ENCODE data around the gene ARNT2.

ARNT2 gene

GRCh38 chr15:80604583-80605575 lies 200.7 kb downstream of the ARNT2 start:
- TF ChIP-seq CTCF (IDR thresholded peaks at IDR 0.05; ENCODE audit: extremely low read depth, insufficient read depth, missing control alignments), result no peak
- in situ Hi-C loops (cut with MboI; ENCODE audit: low pct_unique_long_range_greater_than_20kb, low sequenced_read_pairs, unreplicated experiment), result no loop called here
- no peak for DNase-seq (ENCODE audit: low spot score)

DNA sequence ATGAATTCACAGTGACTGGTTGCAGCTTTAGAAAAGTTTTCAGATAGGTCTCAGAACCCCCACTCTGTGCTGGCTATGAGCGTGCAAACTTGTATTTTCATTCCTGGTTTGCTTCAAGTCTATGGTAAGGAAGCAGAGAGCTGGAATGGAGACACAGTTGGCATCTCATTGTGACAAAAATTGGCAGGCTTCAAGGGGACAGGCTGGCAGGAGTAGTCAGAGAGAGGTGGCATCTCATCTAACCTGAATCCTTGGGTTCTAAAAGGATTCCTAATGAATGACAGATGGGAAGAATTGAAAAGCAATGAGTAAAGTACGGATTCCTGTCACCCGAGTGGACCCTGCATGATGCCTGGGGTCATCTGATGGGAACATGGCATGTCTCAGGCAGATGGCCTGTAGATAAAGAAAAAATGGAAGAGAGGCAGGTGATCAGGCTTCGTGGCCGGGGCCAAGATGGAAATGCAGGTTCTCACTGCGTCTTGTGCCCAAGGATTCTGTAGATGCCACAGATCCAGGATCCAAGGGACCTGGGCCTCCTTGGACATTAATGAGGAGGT lies 201.5 kb downstream of the ARNT2 start:
- in situ Hi-C loops (cut with MboI; ENCODE audit: low pct_unique_long_range_greater_than_20kb, low sequenced_read_pairs, unreplicated experiment), result no loop called here
- DNase-seq (ENCODE audit: low spot score), result no peak
- no peak for TF ChIP-seq CTCF (IDR thresholded peaks at IDR 0.05; ENCODE audit: extremely low read depth, insufficient read depth, missing control alignments)

DNA sequence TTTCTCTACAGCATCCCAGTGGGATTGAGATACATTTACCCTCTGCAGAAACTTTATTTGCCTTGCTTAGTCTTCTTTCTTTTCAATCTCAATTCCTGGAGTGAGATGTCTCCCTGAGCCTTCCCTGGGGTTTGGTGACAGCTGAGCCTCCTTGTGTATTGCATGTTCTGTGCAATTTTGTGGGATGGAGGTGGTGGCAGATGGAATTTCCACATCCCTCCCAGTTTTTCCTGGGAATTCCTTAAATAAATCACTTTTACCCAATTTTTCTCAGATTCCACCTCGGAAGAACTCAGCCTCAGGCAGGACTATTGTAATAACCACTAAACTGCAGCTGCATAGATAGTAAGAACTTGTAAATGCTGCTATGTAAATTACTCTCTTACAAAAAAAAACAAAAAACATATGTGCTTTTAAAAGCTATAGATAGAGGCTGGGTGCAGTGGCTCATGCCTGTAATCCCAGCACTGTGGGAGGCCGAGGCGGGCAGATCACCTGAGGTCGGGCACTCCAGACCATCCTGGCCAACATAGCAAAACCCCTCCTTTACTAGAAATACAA lies 202.4 kb downstream of the ARNT2 start:
- in situ Hi-C loops (cut with MboI; ENCODE audit: low pct_unique_long_range_greater_than_20kb, low sequenced_read_pairs, unreplicated experiment), result no loop called here
- DNase-seq (ENCODE audit: low spot score), result no peak
- TF ChIP-seq CTCF (IDR thresholded peaks at IDR 0.05; ENCODE audit: extremely low read depth, insufficient read depth, missing control alignments), result no peak

DNA sequence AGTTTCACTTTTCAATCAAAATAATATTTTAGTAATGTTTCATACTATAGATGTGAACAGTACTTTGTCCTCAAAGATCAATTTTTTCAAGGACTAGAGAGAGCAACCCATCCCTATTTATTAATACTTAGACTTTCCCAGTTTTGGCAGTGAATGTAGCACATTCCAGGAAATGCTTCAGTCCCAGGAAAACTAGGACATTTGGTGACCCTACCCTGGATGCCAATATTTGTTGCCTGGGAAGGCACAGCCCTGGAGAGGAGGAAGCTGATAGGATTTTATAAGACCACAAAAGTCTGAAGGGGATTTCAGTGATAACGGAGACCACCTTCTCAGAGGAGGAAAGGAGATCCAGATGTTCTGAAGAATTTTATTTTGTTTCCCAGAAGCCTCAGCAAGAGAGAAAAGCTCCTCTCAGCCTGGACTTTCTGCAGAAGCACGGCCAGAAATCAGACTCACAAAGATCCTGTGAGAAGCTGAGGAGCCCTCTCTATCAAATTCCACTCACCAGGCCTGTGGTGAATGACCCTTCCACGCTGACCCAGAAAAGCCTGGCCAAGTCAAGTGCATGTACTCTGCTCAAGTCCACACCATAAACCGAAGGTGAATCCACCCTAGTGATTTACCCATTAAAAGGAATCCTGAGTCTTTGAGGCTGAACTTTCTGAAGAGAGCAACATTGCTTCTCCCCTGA lies 203.3 kb downstream of the ARNT2 start:
- TF ChIP-seq CTCF (IDR thresholded peaks at IDR 0.05; ENCODE audit: extremely low read depth, insufficient read depth, missing control alignments), result no peak
- in situ Hi-C loops (cut with MboI; ENCODE audit: low pct_unique_long_range_greater_than_20kb, low sequenced_read_pairs, unreplicated experiment), result no loop called here
- DNase-seq (ENCODE audit: low spot score), result no peak

DNA sequence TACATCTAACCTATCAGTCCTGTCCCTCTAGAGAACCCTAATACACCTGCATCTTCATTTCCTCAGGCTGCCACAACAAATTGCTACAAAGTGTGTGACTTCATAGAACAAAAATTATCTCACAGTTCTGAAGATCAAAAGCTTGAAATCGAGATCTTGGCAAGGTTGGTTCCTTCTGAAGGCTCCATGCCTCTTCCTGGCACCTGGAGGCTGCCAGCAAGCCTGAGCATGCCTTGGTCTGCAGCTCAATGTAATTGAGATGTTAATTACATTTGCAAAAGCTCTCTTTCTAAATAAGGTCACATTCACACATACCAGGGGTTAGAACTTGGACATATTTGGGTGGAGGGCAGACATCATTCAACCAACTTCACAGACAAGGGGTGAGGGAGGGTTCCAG lies 204.5 kb downstream of the ARNT2 start:
- TF ChIP-seq CTCF (IDR thresholded peaks at IDR 0.05; ENCODE audit: extremely low read depth, insufficient read depth, missing control alignments), result no peak
- DNase-seq (ENCODE audit: low spot score), result no peak
- in situ Hi-C loops (cut with MboI; ENCODE audit: low pct_unique_long_range_greater_than_20kb, low sequenced_read_pairs, unreplicated experiment), result no loop called here

- no peak for DNase-seq (ENCODE audit: low spot score)
- in situ Hi-C loops (cut with MboI; ENCODE audit: low pct_unique_long_range_greater_than_20kb, low sequenced_read_pairs, unreplicated experiment), result no loop called here
Measured at GRCh38 chr15:80609091-80609490, 204.9 kb downstream of the ARNT2 start.

More at GRCh38 chr15:80609091-80609490, 204.9 kb downstream of the ARNT2 start:
- no peak for TF ChIP-seq CTCF (IDR thresholded peaks at IDR 0.05; ENCODE audit: extremely low read depth, insufficient read depth, missing control alignments)
